ENCODE data around the gene SCAMP3. TPM values are rescaled to one million over a fixed set of nuclear protein-coding genes. Genes with fewer than 3 reads are reported as not detected.
A peak's percentile ranks its signal among the peaks of the same experiment; 100 is the strongest.

The SCAMP3 gene
- total RNA-seq, 6 experiments from 2014 or later = 125 to 150 (median 135) TPM

DNA sequence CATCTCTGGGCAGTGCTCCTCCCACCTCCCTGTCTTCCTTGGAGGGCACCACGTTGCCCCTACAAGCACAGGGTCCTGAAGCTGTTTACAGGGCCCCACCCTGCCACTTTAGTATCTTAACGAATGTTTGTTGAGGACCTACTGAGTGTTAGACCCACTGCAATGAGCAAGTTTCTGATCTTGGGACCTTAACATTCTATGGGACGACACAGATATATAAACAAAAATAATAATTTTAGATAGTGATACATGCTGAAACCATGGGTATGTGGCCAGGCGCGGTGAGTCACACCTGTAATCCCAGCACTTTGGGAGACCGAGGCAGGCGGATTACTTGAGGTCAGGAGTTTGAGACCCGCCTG is 17.0 kb downstream of the SCAMP3 start:
- DNase-seq = no peak
- peak overlapping the region; percentile 96 for H3K4me3 Mint-ChIP-seq
- peaks cover 12% of the 10 kb centered on the region for H3K36me3 Mint-ChIP-seq (ENCODE audit: low read depth)
- no peaks in the 10 kb centered on the region; the same call in 1 of the 2 replicates for H3K9me3 Mint-ChIP-seq
- peaks cover 42% of the 10 kb centered on the region for H3K4me1 Mint-ChIP-seq (ENCODE audit: low read depth)
- TF ChIP-seq, protein P1, sequence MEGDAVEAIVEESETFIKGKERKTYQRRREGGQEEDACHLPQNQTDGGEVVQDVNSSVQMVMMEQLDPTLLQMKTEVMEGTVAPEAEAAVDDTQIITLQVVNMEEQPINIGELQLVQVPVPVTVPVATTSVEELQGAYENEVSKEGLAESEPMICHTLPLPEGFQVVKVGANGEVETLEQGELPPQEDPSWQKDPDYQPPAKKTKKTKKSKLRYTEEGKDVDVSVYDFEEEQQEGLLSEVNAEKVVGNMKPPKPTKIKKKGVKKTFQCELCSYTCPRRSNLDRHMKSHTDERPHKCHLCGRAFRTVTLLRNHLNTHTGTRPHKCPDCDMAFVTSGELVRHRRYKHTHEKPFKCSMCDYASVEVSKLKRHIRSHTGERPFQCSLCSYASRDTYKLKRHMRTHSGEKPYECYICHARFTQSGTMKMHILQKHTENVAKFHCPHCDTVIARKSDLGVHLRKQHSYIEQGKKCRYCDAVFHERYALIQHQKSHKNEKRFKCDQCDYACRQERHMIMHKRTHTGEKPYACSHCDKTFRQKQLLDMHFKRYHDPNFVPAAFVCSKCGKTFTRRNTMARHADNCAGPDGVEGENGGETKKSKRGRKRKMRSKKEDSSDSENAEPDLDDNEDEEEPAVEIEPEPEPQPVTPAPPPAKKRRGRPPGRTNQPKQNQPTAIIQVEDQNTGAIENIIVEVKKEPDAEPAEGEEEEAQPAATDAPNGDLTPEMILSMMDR (IDR thresholded peaks at IDR 0.05) = no peak
- H3K27ac Mint-ChIP-seq = peak overlapping the region; percentile 81
- H3K27me3 Mint-ChIP-seq (ENCODE audit: insufficient read depth) = peaks cover 5% of the 10 kb centered on the region

DNA sequence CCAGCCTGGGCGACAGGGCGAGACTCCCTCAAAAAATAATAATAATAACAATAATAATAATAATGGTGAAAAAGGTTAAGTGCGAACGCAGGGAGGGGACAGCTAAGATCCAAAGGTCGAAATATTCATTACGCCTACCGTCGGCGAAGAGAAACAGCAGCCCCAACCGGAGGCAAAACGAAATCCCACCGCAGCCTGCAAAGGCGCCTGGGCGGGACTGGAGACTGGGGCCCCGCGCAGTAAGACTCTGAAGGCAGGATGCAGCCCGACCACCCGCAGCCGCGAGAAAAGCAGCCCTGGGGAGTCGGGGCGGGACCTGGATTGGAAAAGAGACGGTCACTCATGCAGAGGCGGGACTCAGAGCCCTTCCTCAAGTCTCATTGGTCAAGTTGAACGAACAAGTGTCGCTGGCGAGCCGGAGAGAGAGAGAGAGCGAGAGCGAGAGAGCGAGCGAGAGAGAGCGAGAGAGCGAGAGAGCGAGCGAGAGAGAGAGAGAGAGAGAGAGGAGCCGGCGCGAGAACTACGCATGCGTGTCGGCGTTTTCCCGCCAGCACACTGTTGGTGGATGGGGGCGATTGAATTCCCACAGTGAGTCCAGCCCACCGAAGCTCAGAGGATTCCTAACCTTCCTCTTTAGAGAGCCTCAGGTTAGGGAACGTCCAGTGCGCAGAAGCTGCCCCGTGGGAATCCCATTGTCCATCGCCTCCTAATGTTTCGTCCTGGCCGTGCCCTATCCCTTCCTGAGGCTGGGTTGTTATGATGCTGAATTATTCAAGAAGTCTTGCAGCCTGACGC is 17.6 kb downstream of the SCAMP3 start:
- peaks cover 42% of the 10 kb centered on the region for H3K4me1 Mint-ChIP-seq (ENCODE audit: low read depth)
- H3K27me3 Mint-ChIP-seq (ENCODE audit: insufficient read depth) = peaks cover 5% of the 10 kb centered on the region
- H3K27ac Mint-ChIP-seq = peak overlapping the region; percentile 81
- peak overlapping the region; percentile 96 for H3K4me3 Mint-ChIP-seq
- TF ChIP-seq, protein P1 (IDR thresholded peaks at IDR 0.05) = peak; percentile 36; the same call in 1 of the 2 replicates
- H3K9me3 Mint-ChIP-seq = no peaks in the 10 kb centered on the region; the same call in 1 of the 2 replicates
- H3K36me3 Mint-ChIP-seq (ENCODE audit: low read depth) = peaks cover 12% of the 10 kb centered on the region
- peak; percentile 100 for DNase-seq

DNA sequence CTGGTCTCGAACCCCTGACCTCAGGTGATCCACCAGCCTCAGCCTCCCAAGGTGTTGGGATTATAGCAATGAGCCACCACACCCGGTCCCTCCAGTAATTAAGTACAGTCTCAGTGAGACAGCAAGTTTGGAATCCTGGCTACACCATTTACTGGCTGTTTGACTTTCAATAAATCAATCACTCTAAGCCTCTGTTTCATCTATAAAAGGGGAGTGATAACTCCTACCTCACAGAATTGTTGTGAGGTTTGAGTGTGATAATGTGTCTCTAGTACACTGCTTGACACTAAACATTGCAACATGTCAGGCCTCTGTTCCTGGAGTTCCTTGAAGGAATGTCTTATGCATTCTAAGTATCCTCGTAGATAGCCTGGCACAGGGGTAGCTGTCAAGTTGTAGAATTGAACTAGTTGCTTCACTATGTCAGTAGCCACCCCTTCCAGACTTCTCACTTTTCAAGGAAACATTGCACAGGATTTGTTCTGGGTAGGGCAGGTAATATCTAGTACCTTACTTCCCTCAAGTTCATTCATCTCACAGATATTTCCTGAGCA is 19.3 kb downstream of the SCAMP3 start:
- peaks cover 42% of the 10 kb centered on the region for H3K4me1 Mint-ChIP-seq (ENCODE audit: low read depth)
- H3K27ac Mint-ChIP-seq = peak overlapping the region; percentile 81; the same call in 1 of the 2 replicates
- no peak for DNase-seq
- H3K27me3 Mint-ChIP-seq (ENCODE audit: insufficient read depth) = peaks cover 5% of the 10 kb centered on the region
- TF ChIP-seq, protein P1 (IDR thresholded peaks at IDR 0.05) = no peak
- H3K36me3 Mint-ChIP-seq (ENCODE audit: low read depth) = peaks cover 16% of the 10 kb centered on the region
- H3K4me3 Mint-ChIP-seq = peak overlapping the region; percentile 96
- H3K9me3 Mint-ChIP-seq = no peaks in the 10 kb centered on the region; the same call in 1 of the 2 replicates

DNA sequence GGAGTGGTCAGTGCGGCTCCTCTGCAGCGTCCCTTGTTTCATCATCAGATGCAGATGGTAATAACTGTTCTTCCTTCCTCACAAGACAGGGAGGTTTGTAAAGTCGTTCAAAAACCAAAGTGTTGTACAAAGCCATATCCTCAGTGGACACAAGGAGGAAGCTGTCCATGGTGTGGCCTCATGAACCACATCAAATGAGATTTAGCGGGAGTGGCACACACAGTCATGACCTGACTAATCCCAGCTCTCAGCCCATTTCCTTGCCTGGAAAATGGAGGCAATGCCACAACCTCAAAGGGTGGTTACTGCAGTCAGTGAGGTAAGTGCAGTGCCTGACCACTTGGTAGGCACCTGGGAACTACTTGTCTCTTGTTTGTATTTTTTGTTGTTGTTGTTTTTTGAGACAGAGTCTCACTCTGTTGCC is 20.3 kb downstream of the SCAMP3 start:
- Mint-ChIP-seq H3K27ac (peak overlapping the region; percentile 81), H3K9me3 (no peaks in the 10 kb centered on the region; the same call in 1 of the 2 replicates), H3K36me3 (ENCODE audit: low read depth) (peaks cover 16% of the 10 kb centered on the region), H3K27me3 (ENCODE audit: insufficient read depth) (peaks cover 5% of the 10 kb centered on the region), H3K4me3 (peak overlapping the region; percentile 93; the same call in 1 of the 2 replicates), H3K4me1 (ENCODE audit: low read depth) (peaks cover 42% of the 10 kb centered on the region)
- no peak for DNase-seq
- TF ChIP-seq, protein P1 (IDR thresholded peaks at IDR 0.05) = no peak

DNA sequence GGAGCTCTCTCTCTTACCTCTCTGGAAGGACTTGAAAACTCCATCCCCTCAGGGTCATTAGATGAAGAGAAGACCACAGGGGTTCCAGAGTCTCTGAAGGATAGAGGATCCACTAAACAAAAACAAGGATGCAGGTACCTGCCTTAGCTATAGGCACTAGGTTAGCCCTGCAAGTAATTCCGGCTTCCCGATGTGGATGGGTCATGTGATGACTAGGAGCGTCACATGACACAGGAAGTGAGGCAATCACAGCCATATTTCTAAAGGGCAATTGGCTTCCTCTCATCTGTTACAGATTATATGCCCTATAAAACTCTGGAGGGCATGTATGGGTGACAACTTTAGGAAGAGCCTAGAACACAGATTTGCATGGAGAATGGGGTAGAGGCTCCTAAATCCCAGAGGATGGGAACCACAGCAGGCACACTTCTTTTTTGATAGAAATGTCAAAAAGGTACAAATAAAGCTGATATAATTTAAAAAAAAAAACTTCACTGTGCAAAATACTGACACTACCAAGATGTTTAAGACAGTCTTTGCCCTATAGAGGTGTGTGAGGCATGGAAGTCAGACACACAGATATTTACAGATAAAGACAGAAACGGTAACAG is 21.0 kb downstream of the SCAMP3 start:
- Mint-ChIP-seq H3K4me3 (peak overlapping the region; percentile 93), H3K4me1 (ENCODE audit: low read depth) (peaks cover 42% of the 10 kb centered on the region), H3K27ac (peak overlapping the region; percentile 81), H3K36me3 (ENCODE audit: low read depth) (peaks cover 10% of the 10 kb centered on the region), H3K9me3 (no peaks in the 10 kb centered on the region; the same call in 1 of the 2 replicates), H3K27me3 (ENCODE audit: insufficient read depth) (peaks cover 5% of the 10 kb centered on the region)
- TF ChIP-seq, protein P1 (IDR thresholded peaks at IDR 0.05) = no peak
- peak; percentile 86 for DNase-seq
